Body of pancreas (tissue), 4 donors: ENCODE data around the gene PLOD1. TPM values are rescaled to one million over a fixed set of nuclear protein-coding genes. Genes with fewer than 3 reads are reported as not detected.
A peak's percentile ranks its signal among the peaks of the same experiment; 100 is the strongest.
"Not testable (repeated sequence)": the region's sequence is repeated elsewhere in the genome, so short reads cannot be mapped to it uniquely, and the experiment has no call there.

Source experiments
- ATAC-seq: fragments of 150-250 bp; one replicate; pipeline ENCODE4 v1.9.1; 2016
- DNase-seq, 4 donors: peaks; one replicate each; pipeline ENCODE4 v3.0.0-alpha.2; 2019
- H3K27ac ChIP-seq, 4 donors: fragments of 200-600 bp; sonication (generic); 1 replicate in 3 of 4; 2 replicates in 1 of 4; pipeline versions ENCODE4 v1.5.1 to v1.6.1; 2016 to 2019; ENCODE audit warnings: mild to moderate bottlenecking in 1 of 4, mixed read lengths in 1 of 4, moderate library complexity in 1 of 4
- H3K27me3 ChIP-seq, 2 donors: fragments of 200-600 bp; sonication (generic); one replicate each; pipeline ENCODE4 v1.6.0; 2016; ENCODE audit warnings: mild to moderate bottlenecking in 1 of 2
- H3K36me3 ChIP-seq, 2 donors: fragments of 200-600 bp; sonication (generic); replicated peaks in 1 of 2; 2 replicates each; pipeline ENCODE4 v1.5.1; 2016; ENCODE audit warnings: low read depth in 2 of 2; ENCODE audit not compliant: insufficient read depth in 1 of 2
- H3K4me1 ChIP-seq: fragments of 200-600 bp; sonication (generic); one replicate; pipeline ENCODE4 v1.6.0; 2016
- H3K4me3 ChIP-seq, 2 donors: fragments of 200-600 bp; sonication (generic); 1 replicate in 1 of 2; 2 replicates in 1 of 2; pipeline ENCODE4 v1.5.1; 2016 to 2019
- H3K9me3 ChIP-seq, 3 donors: fragments of 200-600 bp; sonication (generic); 1 replicate in 2 of 3; 2 replicates in 1 of 3; pipeline ENCODE4 v1.5.1; 2016
- POLR2A ChIP-seq, 3 donors: fragments of 450-650 bp; IDR thresholded peaks; one replicate each; pipeline ENCODE4 v1.6.1; 2016; ENCODE audit warnings: antibody characterized with exemption in 3 of 3, mild to moderate bottlenecking in 2 of 3
- WGBS, 2 donors: methylation state at CpG; one replicate each; pipeline ENCODE4 v1.1.5; 2017; 5-methylcytosine and 5-hydroxymethylcytosine counted together
- intact Hi-C: fragments of 100-400 bp; cut with DNase I; formaldehyde crosslinking; loops from one replicate; pipeline ENCODE4 v1.15.1; 2023
- total RNA-seq, 2 donors: library from RNA; depleted of rRNA; stranded (reverse); fragments of >200 nt; gene quantifications; one replicate each; pipeline ENCODE4 v1.1.0, GENCODE V29; 2016
- TF ChIP-seq, protein P1 (sequence below), 7 experiments: fragments of 450-650 bp in 4 of 7; fragments of 200-600 bp in 3 of 7; sonication (generic) in 3 of 7; IDR thresholded peaks; one replicate each; pipeline ENCODE4 v1.5.1; 2016 to 2019; ENCODE audit warnings: antibody characterized with exemption in 7 of 7

Gene PLOD1
- total RNA-seq, 2 donors from 2014 or later, result 30.9 to 39.6 TPM

DNA sequence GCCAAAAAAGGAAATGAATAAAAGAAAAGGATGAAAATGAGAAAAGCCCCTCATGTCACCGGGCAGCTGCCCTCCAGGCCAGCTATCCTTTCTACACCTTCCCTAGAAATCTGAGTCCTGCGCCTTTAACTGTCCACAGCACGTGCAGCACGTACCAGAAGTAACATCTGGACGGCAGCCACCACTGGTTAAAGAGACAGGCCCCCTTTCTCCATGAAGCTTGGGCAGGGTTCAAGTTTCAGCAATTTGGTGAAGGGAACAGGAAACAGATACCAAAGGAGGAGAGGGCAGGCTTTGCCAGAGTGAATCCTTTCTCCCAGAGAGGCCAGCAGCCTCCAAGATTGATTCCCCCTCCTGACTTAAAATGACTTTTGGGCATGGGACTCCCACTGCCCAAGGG, 4.7 kb upstream of the PLOD1 start:
- intact Hi-C loops, result no loop called here
- ATAC-seq, result no peak
- peak; percentile 66 to 87 (median 80) for DNase-seq
- TF ChIP-seq POLR2A (IDR thresholded peaks at IDR 0.05), result no peak
- TF ChIP-seq, protein P1, sequence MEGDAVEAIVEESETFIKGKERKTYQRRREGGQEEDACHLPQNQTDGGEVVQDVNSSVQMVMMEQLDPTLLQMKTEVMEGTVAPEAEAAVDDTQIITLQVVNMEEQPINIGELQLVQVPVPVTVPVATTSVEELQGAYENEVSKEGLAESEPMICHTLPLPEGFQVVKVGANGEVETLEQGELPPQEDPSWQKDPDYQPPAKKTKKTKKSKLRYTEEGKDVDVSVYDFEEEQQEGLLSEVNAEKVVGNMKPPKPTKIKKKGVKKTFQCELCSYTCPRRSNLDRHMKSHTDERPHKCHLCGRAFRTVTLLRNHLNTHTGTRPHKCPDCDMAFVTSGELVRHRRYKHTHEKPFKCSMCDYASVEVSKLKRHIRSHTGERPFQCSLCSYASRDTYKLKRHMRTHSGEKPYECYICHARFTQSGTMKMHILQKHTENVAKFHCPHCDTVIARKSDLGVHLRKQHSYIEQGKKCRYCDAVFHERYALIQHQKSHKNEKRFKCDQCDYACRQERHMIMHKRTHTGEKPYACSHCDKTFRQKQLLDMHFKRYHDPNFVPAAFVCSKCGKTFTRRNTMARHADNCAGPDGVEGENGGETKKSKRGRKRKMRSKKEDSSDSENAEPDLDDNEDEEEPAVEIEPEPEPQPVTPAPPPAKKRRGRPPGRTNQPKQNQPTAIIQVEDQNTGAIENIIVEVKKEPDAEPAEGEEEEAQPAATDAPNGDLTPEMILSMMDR (IDR thresholded peaks at IDR 0.05), result peak in 1 of 7 experiments; percentile 7
- Histone ChIP-seq H3K4me1 (peaks cover 44% of the 10 kb centered on the region), H3K4me3 (no peak overlapping the region), H3K27me3 (no peaks in the 10 kb centered on the region), H3K27ac (peak overlapping the region in 3 of 4 donors; percentile 35 to 71 (median 65)), H3K9me3 (no peaks in the 10 kb centered on the region), H3K36me3 (no peaks in the 10 kb centered on the region)
- WGBS, 2 donors, result 1 to 4% methylated on average over 5 of the region's 5 CpGs

DNA sequence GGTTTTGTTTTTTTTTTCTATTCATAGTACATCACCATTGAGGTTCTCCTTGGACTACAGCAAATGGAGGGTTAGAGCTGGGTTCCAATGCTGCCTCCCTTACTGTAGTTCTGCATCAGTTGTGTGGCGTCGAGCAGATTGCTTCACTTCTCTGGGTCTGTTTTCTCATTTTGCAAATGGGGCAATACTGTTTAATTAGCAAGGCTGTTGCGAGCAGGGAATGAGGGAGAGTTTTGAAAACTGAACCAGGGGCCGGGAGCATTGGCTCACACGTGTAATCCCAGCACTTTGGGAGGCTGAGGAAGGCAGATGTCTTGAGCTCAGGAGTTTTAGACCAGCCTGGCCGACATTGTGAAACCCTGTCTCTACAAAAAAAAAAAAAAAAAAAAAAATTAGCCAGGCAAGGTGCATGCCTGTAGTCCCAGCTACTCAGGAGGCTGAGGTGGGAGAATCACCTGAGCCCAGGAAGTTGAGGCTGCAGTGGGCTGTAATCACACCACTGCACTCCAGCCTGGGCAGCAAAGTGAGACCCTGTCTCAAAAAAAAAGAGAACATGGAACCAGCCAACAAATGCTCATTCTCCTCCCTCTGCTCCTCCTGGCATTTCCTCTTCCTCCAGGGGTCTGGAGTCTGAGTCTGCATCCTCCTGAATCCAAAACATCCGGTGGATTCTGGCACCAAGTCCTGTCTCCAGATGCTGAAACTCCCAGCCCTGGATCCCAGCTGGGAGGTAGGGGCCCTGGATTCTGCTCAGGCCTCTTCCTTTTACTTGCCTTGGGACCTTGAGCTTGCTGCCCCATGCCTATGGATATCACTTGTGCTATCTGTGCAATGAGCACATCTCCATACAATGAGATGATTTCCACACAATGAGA, 3.7 kb upstream of the PLOD1 start:
- Histone ChIP-seq H3K4me3 (no peak overlapping the region), H3K36me3 (no peaks in the 10 kb centered on the region), H3K4me1 (peaks cover 48% of the 10 kb centered on the region), H3K9me3 (no peaks in the 10 kb centered on the region), H3K27ac (peak overlapping the region; percentile 35 to 71 (median 65)), H3K27me3 (no peaks in the 10 kb centered on the region)
- WGBS, 2 donors, result 49 to 56% methylated on average over 6 to 7 of the region's 7 CpGs
- TF ChIP-seq, protein P1 (IDR thresholded peaks at IDR 0.05), result no peak
- TF ChIP-seq POLR2A (IDR thresholded peaks at IDR 0.05), result no peak
- intact Hi-C loops, result no loop called here
- ATAC-seq, result peak; percentile 25
- DNase-seq, result peak; percentile 76 to 88 (median 82)

DNA sequence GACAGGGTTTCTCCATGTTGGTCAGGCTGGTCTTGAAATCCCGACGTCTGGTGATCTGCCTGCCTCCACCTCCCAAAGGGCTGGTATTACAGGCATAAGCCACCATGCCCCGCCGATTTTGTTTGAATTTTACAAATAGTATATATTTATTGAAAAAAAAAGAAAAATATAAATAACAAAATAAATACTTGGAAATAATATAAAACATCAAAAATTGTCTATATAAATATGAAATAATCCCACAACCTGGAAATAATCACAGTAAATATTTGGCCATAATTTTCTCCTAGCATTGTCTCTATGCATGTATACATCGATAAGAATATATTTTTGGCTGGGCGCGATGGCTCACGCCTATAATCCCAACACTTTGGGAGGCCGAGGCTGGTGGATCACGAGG, 2.7 kb upstream of the PLOD1 start:
- Histone ChIP-seq H3K4me3 (no peak overlapping the region), H3K36me3 (no peaks in the 10 kb centered on the region), H3K27me3 (no peaks in the 10 kb centered on the region), H3K4me1 (peaks cover 46% of the 10 kb centered on the region), H3K27ac (peak overlapping the region in 2 of 4 donors; percentile 65 to 71), H3K9me3 (no peaks in the 10 kb centered on the region)
- no peak for ATAC-seq
- intact Hi-C loops, result no loop called here
- DNase-seq, result no peak
- TF ChIP-seq, protein P1 (IDR thresholded peaks at IDR 0.05), result no peak
- TF ChIP-seq POLR2A (IDR thresholded peaks at IDR 0.05), result no peak
- 85 to 88% methylated on average over 10 of the region's 10 CpGs for WGBS, 2 donors

DNA sequence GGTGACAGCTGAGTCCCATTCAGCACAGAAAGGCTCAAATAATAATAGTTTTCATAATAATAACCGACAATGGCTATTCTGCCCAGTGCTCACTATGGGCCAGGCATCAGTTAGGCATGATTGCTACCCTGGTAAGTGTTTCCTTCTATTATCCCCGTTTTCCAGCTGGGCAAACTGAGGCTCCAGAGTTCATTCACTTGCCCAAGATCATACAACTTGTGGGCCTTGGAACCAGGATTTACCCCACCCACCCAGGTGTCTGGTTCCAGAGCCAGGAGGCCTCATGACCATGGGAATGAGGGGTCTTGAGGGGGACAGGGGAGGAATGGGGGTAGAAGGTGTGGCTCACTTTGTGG, 518 bp downstream of the PLOD1 start:
- H3K27ac ChIP-seq, result peak overlapping the region; percentile 55 to 83 (median 78)
- no peaks in the 10 kb centered on the region for H3K27me3 ChIP-seq
- WGBS, 2 donors, result 0 to 16% methylated on average over 1 to 2 of the region's 2 CpGs
- H3K9me3 ChIP-seq, result no peaks in the 10 kb centered on the region
- DNase-seq (no peak), ATAC-seq (no peak)
- peak overlapping the region; percentile 63 to 65 for H3K4me3 ChIP-seq
- intact Hi-C loops, result no loop called here
- H3K4me1 ChIP-seq, result peaks cover 35% of the 10 kb centered on the region
- H3K36me3 ChIP-seq, result no peaks in the 10 kb centered on the region
- TF ChIP-seq, protein P1 (IDR thresholded peaks at IDR 0.05), result no peak
- TF ChIP-seq POLR2A (IDR thresholded peaks at IDR 0.05), result no peak

DNA sequence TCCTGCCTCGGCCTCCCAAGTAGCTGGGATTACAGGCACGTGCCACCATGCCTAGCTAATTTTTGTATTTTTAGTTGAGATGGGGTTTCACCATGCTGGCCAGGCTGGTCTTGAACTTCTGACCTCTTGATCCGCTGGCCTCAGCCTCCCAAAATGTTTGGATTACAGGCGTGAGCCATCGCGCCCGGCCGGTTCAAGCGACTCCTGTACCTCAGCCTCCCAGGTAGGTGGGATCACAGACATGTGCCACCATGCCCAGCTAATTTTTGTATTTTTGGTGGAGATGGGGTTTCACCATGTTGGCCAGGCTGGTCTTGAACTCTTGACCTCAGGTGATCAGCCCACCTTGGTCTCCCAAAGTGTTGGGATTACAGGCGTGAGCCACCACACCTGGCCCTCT, 1.2 kb downstream of the PLOD1 start:
- H3K9me3 ChIP-seq, intact Hi-C loops, ATAC-seq, H3K36me3 ChIP-seq, H3K27ac ChIP-seq, DNase-seq, H3K4me3 ChIP-seq, H3K27me3 ChIP-seq: not testable (repeated sequence)
- peaks cover 34% of the 10 kb centered on the region for H3K4me1 ChIP-seq
- WGBS, 2 donors, result 85 to 90% methylated on average over 7 to 10 of the region's 10 CpGs
